Smooth muscle cell (in vitro differentiated cells): ENCODE data around the gene GDF11. TPM values are rescaled to one million over a fixed set of nuclear protein-coding genes. Genes with fewer than 3 reads are reported as not detected.

Experiments used
- DNase-seq: peaks from one replicate; lab custom pipeline; 2025; ENCODE audit not compliant: unreplicated experiment; lab: John Stamatoyannopoulos, UW
- H2AFZ ChIP-seq: fragments of 200-600 bp; sonication (generic); 2 replicates; pipeline ENCODE4 v1.6.0; 2016; ENCODE audit warnings: antibody characterized with exemption, low read depth, mild to moderate bottlenecking
- H3F3A ChIP-seq: fragments of 200-600 bp; sonication (generic); 2 replicates; pipeline ENCODE4 v1.6.0; 2017; ENCODE audit warnings: antibody characterized with exemption, low read depth
- H3K27ac ChIP-seq: fragments of 200-600 bp; sonication (generic); 2 replicates; pipeline ENCODE4 v1.5.1; 2016; ENCODE audit warnings: low read depth, mild to moderate bottlenecking
- H3K27me3 ChIP-seq: fragments of 200-600 bp; sonication (generic); 2 replicates; pipeline ENCODE4 v1.6.1; 2016; ENCODE audit warnings: low read depth, mild to moderate bottlenecking
- H3K36me3 ChIP-seq: fragments of 200-600 bp; sonication (generic); 2 replicates; pipeline ENCODE4 v1.5.1; 2016; ENCODE audit warnings: low read depth
- H3K4me1 ChIP-seq: fragments of 200-600 bp; sonication (generic); 2 replicates; pipeline ENCODE4 v1.5.1; 2016; ENCODE audit warnings: low read depth
- H3K4me2 ChIP-seq: fragments of 200-600 bp; sonication (generic); 2 replicates; pipeline ENCODE4 v1.6.0; 2016; ENCODE audit warnings: mild to moderate bottlenecking
- H3K4me3 ChIP-seq: fragments of 200-600 bp; sonication (generic); 2 replicates; pipeline ENCODE4 v1.5.1; 2016; ENCODE audit warnings: mild to moderate bottlenecking
- H3K79me2 ChIP-seq: fragments of 200-600 bp; sonication (generic); 2 replicates; pipeline ENCODE4 v1.6.0; 2016; ENCODE audit warnings: low read depth, mild to moderate bottlenecking
- H3K9ac ChIP-seq: fragments of 200-600 bp; sonication (generic); 2 replicates; pipeline ENCODE4 v1.6.0; 2016; ENCODE audit warnings: low read depth
- H3K9me3 ChIP-seq: fragments of 200-600 bp; sonication (generic); replicated peaks from 2 replicates; pipeline ENCODE4 v1.5.1; 2016; ENCODE audit warnings: low read depth
- H4K20me1 ChIP-seq: fragments of 200-600 bp; sonication (generic); 2 replicates; pipeline ENCODE4 v1.6.0; 2016; ENCODE audit warnings: low read depth
- CTCF ChIP-seq: fragments of 200-600 bp; sonication (generic); IDR thresholded peaks from 2 replicates; pipeline ENCODE4 v1.5.1; 2017; ENCODE audit warnings: borderline replicate concordance, mild to moderate bottlenecking, antibody characterized with exemption; ENCODE audit not compliant: insufficient read depth, poor library complexity, severe bottlenecking
- WGBS: methylation state at CpG from one replicate; pipeline ENCODE4 v1.1.7; 2016; ENCODE audit warnings: low lambda C conversion rate; 5-methylcytosine and 5-hydroxymethylcytosine counted together
- polyA plus RNA-seq: library from polyadenylated mRNA; unstranded; fragments of >200 nt; fragmentation: Nextera tagmentation; extraction: Ambion mirVana; gene quantifications from 2 replicates; pipeline ENCODE4 v1.2.1, GENCODE V29; 2016
- total RNA-seq: library from RNA; depleted of rRNA; stranded (reverse); fragments of >200 nt; gene quantifications from 2 replicates; pipeline ENCODE4 v1.2.3, GENCODE V29; 2014

The GDF11 gene
- total and polyA plus RNA-seq, 2 experiments from 2014 or later, result 2.6 to 3.5 TPM

GRCh38 chr12:55728186-55728938 is 14.6 kb upstream of the GDF11 start:
- Histone ChIP-seq H3K4me1 (peaks cover 17% of the 10 kb centered on the region), H3K27ac (peak overlapping the region; percentile 98), H3K27me3 (no peaks in the 10 kb centered on the region), H3K9ac (peak overlapping the region; percentile 94), H4K20me1 (peaks cover 51% of the 10 kb centered on the region), H3F3A (peaks cover 42% of the 10 kb centered on the region), H2AFZ (no peak overlapping the region), H3K4me2 (peak overlapping the region; percentile 93), H3K79me2 (peaks cover 46% of the 10 kb centered on the region), H3K36me3 (peaks cover 3% of the 10 kb centered on the region), H3K4me3 (peak overlapping the region; percentile 97), H3K9me3 (no peaks in the 10 kb centered on the region)
- TF ChIP-seq CTCF, result no peak
- peak; percentile 45 for DNase-seq
- WGBS, result 0% methylated on average over 7 of the region's 61 CpGs

- Histone ChIP-seq H3K9me3 (no peaks in the 10 kb centered on the region), H3K4me3 (peak within 1 kb of the TSS; percentile 97), H4K20me1 (peaks cover 42% of the 10 kb centered on the region), H3K27ac (peak within 1 kb of the TSS; percentile 98), H3K27me3 (no peaks in the 10 kb centered on the region), H3K4me1 (peaks cover 17% of the 10 kb centered on the region), H3K79me2 (peaks cover 46% of the 10 kb centered on the region), H3F3A (peaks cover 37% of the 10 kb centered on the region), H2AFZ (peak within 1 kb of the TSS; percentile 47), H3K4me2 (peak within 1 kb of the TSS; percentile 93), H3K9ac (peak within 1 kb of the TSS; percentile 94), H3K36me3 (peaks cover 3% of the 10 kb centered on the region)
- peak; percentile 78 for DNase-seq
- TF ChIP-seq CTCF, result no peak
- WGBS, result 0% methylated on average over 37 of the region's 61 CpGs
Observed at GRCh38 chr12:55728939-55729818, 13.7 kb upstream of the GDF11 start, which contains the start of gene CD63. Gene CD63 (minus strand): TSS chr12:55729009. CDS start chr12:55728341, 668 bp downstream.

- H2AFZ ChIP-seq, result no peak overlapping the region
- no peaks in the 10 kb centered on the region for H3K9me3 ChIP-seq
- H3K27ac ChIP-seq, result peak overlapping the region; percentile 98
- H3K27me3 ChIP-seq, result no peaks in the 10 kb centered on the region
- H3K4me1 ChIP-seq, result peaks cover 17% of the 10 kb centered on the region
- peaks cover 46% of the 10 kb centered on the region for H3K79me2 ChIP-seq
- H3K4me3 ChIP-seq, result peak overlapping the region; percentile 97
- TF ChIP-seq CTCF, result no peak
- 13% methylated on average over 19 of the region's 19 CpGs for WGBS
- peaks cover 3% of the 10 kb centered on the region for H3K36me3 ChIP-seq
- peak overlapping the region; percentile 93 for H3K4me2 ChIP-seq
- H3K9ac ChIP-seq, result peak overlapping the region; percentile 94
- no peak for DNase-seq
- H4K20me1 ChIP-seq, result peaks cover 33% of the 10 kb centered on the region
- H3F3A ChIP-seq, result peaks cover 33% of the 10 kb centered on the region
Observed at GRCh38 chr12:55729819-55730818, 12.8 kb upstream of the GDF11 start.
